Psoas muscle (tissue), 8 donors: ENCODE measurements around the gene CLIP3. TPM values are rescaled to one million over a fixed set of nuclear protein-coding genes. Genes with fewer than 3 reads are reported as not detected.

Source experiments
- ATAC-seq, 4 donors: fragments of 200-7000 bp; cut with Tn5 transposase; one replicate each; pipeline ENCODE4 v1.9.1; 2020; ENCODE audit warnings: moderate library complexity in 3 of 4, mild to moderate bottlenecking in 2 of 4
- DNase-seq, 2 donors: peaks; one replicate each; pipeline ENCODE4 v3.0.0-alpha.2; 2020
- H3K27ac ChIP-seq: fragments of 200-600 bp; one replicate; pipeline ENCODE4 v1.8.0; 2022
- H3K27me3 ChIP-seq, 3 donors: fragments of 200-600 bp in 1 of 3; one replicate each; pipeline versions ENCODE4 v1.6.1 to v1.8.0; 2013 to 2022; ENCODE audit warnings: low read length in 2 of 3, mild to moderate bottlenecking in 2 of 3, moderate library complexity in 1 of 3; ENCODE audit not compliant: insufficient read depth in 3 of 3
- H3K36me3 ChIP-seq, 2 donors: fragments of 200-600 bp in 1 of 2; one replicate each; pipeline versions ENCODE4 v1.6.1 to v1.8.0; 2013 to 2022; ENCODE audit warnings: low read depth in 1 of 2, mild to moderate bottlenecking in 1 of 2, moderate library complexity in 1 of 2; ENCODE audit not compliant: insufficient read depth in 1 of 2
- H3K4me1 ChIP-seq: fragments of 200-600 bp; one replicate; pipeline ENCODE4 v1.8.0; 2022
- H3K4me3 ChIP-seq: fragments of 200-600 bp; one replicate; pipeline ENCODE4 v1.8.0; 2022; ENCODE audit warnings: mild to moderate bottlenecking
- H3K9me3 ChIP-seq: fragments of 200-600 bp; one replicate; pipeline ENCODE4 v1.8.0; 2022
- WGBS, 3 donors: extraction: QIAGEN DNeasy Blood & Tissue Kit; methylation state at CpG; one replicate each; pipeline versions ENCODE4 v1.1.6 to v1.1.7; 2013; 5-methylcytosine and 5-hydroxymethylcytosine counted together
- intact Hi-C, 2 donors: fragments of 100-400 bp; cut with DNase I; formaldehyde crosslinking; loops; one replicate each; pipeline versions ENCODE4 v1.11.0 to v1.14.2; 2022
- polyA plus RNA-seq, 3 donors: library from polyadenylated mRNA; stranded (reverse); fragments of 200-250 nt; gene quantifications; one replicate each; pipeline ENCODE4 v1.2.3, GENCODE V29; 2013
- total RNA-seq, 4 donors: library from RNA; stranded (reverse); fragmentation: NEBNext Ultra II Directional in 2 of 4; extraction: Animal tissue kit (Norgen Biotek cat#: 25700) in 2 of 4; gene quantifications; one replicate each; pipeline versions ENCODE4 v1.2.1 to v1.2.4, GENCODE V29; 2021 to 2023
- TF ChIP-seq, protein P1 (sequence below): fragments of 200-600 bp; IDR thresholded peaks from one replicate; pipeline ENCODE4 v1.8.0; 2022; ENCODE audit warnings: antibody characterized with exemption
- donor health status: healthy with polysubstance abuse.
- donor health status: DM: no; HTN: no; CAD: no; lungs with moderate emphysema.
- donor health status: Bipolar disorder and iron deficiency.
- donor health status: healthy.
- donor health status: DM: yes; HTN: yes; CAD: no.
- donor health status: DM: no; HTN: no; CAD: no.
- donor health status: DM: no; HTN: no; CAD: no.
- donor health status: DM: yes; HTN: yes; CAD: no.

Gene CLIP3
- total and polyA plus RNA-seq, 7 donors, result 0.51 to 3.9 (median 1.2) TPM

- Histone ChIP-seq H3K27me3 (peaks cover 0 to 12% (median 6%) of the 10 kb centered on the region in 3 donors), H3K4me3 (no peak overlapping the region), H3K27ac (no peak overlapping the region), H3K4me1 (peaks cover 11% of the 10 kb centered on the region), H3K36me3 (no peaks in the 10 kb centered on the region), H3K9me3 (peaks cover 2% of the 10 kb centered on the region)
- TF ChIP-seq, protein P1, sequence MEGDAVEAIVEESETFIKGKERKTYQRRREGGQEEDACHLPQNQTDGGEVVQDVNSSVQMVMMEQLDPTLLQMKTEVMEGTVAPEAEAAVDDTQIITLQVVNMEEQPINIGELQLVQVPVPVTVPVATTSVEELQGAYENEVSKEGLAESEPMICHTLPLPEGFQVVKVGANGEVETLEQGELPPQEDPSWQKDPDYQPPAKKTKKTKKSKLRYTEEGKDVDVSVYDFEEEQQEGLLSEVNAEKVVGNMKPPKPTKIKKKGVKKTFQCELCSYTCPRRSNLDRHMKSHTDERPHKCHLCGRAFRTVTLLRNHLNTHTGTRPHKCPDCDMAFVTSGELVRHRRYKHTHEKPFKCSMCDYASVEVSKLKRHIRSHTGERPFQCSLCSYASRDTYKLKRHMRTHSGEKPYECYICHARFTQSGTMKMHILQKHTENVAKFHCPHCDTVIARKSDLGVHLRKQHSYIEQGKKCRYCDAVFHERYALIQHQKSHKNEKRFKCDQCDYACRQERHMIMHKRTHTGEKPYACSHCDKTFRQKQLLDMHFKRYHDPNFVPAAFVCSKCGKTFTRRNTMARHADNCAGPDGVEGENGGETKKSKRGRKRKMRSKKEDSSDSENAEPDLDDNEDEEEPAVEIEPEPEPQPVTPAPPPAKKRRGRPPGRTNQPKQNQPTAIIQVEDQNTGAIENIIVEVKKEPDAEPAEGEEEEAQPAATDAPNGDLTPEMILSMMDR, result no peak
- intact Hi-C loops, result loop anchor here in 1 of 2 donors (10.0 kb wide), 1 partner anchor 124 kb away; the partner anchor contains the start of genes OVOL3, POLR2I and TBCB
- 78 to 79% (median 78%) methylated on average over 10 of the region's 10 CpGs for WGBS, 3 donors
- ATAC-seq (no peak), DNase-seq (no peak)
Measured at GRCh38 chr19:35990771-35991730, 41.6 kb downstream of the CLIP3 start.

DNA sequence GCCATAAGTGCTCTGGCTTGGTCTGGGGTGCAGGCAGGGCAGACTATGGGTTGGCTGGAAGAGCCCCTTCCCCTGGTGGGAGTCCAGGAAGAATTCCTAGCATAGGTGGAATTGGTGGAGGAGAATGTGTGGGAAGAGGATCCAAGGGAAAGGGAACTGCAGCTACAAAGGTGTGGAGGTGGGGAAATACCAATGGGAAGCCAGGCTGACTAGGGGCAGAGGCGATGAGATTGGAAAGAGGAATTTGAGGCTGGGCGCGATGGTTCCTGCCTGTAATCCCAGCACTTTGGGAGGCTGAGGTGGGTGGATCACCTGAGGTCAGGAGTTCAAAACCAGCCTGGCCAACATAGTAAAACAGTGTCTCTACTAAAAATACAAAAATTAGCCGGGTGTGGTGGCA lies 42.5 kb downstream of the CLIP3 start:
- intact Hi-C loops, result loop anchor here in 1 of 2 donors (10.0 kb wide), 1 partner anchor 125 kb away; the partner anchor contains the start of genes OVOL3, POLR2I and TBCB
- Histone ChIP-seq H3K4me1 (peaks cover 6% of the 10 kb centered on the region), H3K9me3 (peaks cover 2% of the 10 kb centered on the region), H3K27ac (no peak overlapping the region), H3K27me3 (peaks cover 0 to 19% (median 9%) of the 10 kb centered on the region in 3 donors), H3K36me3 (no peaks in the 10 kb centered on the region), H3K4me3 (no peak overlapping the region)
- no peak for DNase-seq
- ATAC-seq, result no peak
- 87 to 92% (median 87%) methylated on average over 4 of the region's 4 CpGs for WGBS, 3 donors
- TF ChIP-seq, protein P1, result no peak

DNA sequence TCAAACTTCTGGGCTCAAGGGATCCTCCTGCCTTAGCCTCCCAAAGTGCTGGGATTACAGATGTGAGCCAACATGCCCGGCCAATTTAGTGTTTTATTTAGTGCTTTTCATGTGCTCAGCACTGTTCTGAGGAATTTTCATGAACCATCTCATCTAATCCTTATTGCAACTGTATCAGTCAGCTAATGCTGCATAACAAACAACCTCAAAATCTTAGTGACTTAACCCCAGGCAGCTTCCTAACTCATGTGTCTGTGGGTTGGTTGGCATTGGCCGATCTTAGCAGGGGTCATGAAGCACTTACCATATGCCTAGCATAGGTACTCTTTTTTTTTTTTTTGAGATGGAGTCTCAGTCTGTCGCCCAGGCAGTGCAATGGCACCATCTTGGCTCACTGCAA lies 43.8 kb downstream of the CLIP3 start:
- ATAC-seq (no peak), DNase-seq (no peak)
- no peak overlapping the region for H3K27ac ChIP-seq
- H3K4me3 ChIP-seq, result no peak overlapping the region
- intact Hi-C loops, result no loop called here
- peaks cover 0 to 26% (median 12%) of the 10 kb centered on the region in 3 donors for H3K27me3 ChIP-seq
- no peaks in the 10 kb centered on the region for H3K36me3 ChIP-seq
- WGBS, 3 donors, result 84 to 86% (median 85%) methylated on average over 3 of the region's 3 CpGs
- TF ChIP-seq, protein P1, result no peak
- H3K4me1 ChIP-seq, result no peaks in the 10 kb centered on the region
- peaks cover 2% of the 10 kb centered on the region for H3K9me3 ChIP-seq

DNA sequence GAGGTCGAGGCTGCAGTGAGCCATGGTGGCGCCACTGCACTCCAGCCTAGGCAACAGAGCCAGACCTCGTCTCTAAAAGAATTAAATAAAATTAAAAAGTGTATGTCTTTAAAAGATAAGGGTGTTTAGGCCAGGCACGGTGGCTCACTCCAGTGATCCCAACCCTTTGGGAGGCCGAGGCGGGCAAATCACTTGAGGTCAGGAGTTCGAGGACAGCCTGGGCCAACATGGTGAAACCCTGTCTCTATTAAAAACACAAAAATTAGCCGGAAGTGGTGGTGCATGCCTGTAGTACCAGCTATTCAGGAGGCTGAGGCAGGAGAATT lies 45.1 kb downstream of the CLIP3 start:
- intact Hi-C loops, result no loop called here
- no peaks in the 10 kb centered on the region for H3K4me1 ChIP-seq
- H3K4me3 ChIP-seq, result peak overlapping the region; percentile 38
- DNase-seq (no peak), ATAC-seq (no peak)
- WGBS, 3 donors, result 30 to 35% (median 32%) methylated on average over 8 of the region's 8 CpGs
- peaks cover 0 to 26% (median 12%) of the 10 kb centered on the region in 3 donors for H3K27me3 ChIP-seq
- TF ChIP-seq, protein P1, result no peak
- no peak overlapping the region for H3K27ac ChIP-seq
- peaks cover 2% of the 10 kb centered on the region for H3K9me3 ChIP-seq
- no peaks in the 10 kb centered on the region for H3K36me3 ChIP-seq
